Mesodermal cell (in vitro differentiated cells): ENCODE results near the gene BCCIP. TPM values are rescaled to one million over a fixed set of nuclear protein-coding genes. Genes with fewer than 3 reads are reported as not detected.
A peak's percentile ranks its signal among the peaks of the same experiment; 100 is the strongest.

Experiments
- H3K27ac ChIP-seq: 2 replicates; pipeline ENCODE4 v1.7.0; 2013; ENCODE audit warnings: mild to moderate bottlenecking, low read depth, low read length, moderate library complexity; ENCODE audit not compliant: severe bottlenecking
- H3K36me3 ChIP-seq: 2 replicates; pipeline ENCODE4 v1.7.1; 2013; ENCODE audit warnings: mild to moderate bottlenecking, low read length, moderate library complexity; ENCODE audit not compliant: control insufficient read depth, insufficient read depth
- H3K4me1 ChIP-seq: one replicate; pipeline ENCODE4 v1.7.1; 2013; ENCODE audit warnings: mild to moderate bottlenecking, low read length; ENCODE audit not compliant: insufficient read depth, control insufficient read depth, poor library complexity, severe bottlenecking
- H3K4me3 ChIP-seq: 2 replicates; pipeline ENCODE4 v1.7.0; 2013; ENCODE audit warnings: low read length, control low read depth, mild to moderate bottlenecking; ENCODE audit not compliant: insufficient read depth, poor library complexity, severe bottlenecking; ENCODE audit errors: extremely low read depth
- H3K9me3 ChIP-seq: 2 replicates; pipeline ENCODE4 v1.7.1; 2013; ENCODE audit warnings: mild to moderate bottlenecking, low read length, moderate library complexity; ENCODE audit not compliant: control insufficient read depth
- WGBS, 2 experiments: methylation state at CpG; one replicate each; pipeline ENCODE4 v1.1.5; 2013; ENCODE audit warnings: missing lambda C conversion rate in 2 of 2; ENCODE audit not compliant: insufficient coverage in 2 of 2; 5-methylcytosine and 5-hydroxymethylcytosine counted together
- polyA plus RNA-seq, 2 experiments: library from polyadenylated mRNA; stranded (reverse); fragments of 50-300 nt; gene quantifications; one replicate each; pipeline ENCODE4 v1.2.3, GENCODE V29; 2013

Gene BCCIP
- polyA plus RNA-seq (2013, experiment 1 of 2) = 60.8 TPM
- polyA plus RNA-seq (2013, experiment 2 of 2) = 72.0 TPM

DNA sequence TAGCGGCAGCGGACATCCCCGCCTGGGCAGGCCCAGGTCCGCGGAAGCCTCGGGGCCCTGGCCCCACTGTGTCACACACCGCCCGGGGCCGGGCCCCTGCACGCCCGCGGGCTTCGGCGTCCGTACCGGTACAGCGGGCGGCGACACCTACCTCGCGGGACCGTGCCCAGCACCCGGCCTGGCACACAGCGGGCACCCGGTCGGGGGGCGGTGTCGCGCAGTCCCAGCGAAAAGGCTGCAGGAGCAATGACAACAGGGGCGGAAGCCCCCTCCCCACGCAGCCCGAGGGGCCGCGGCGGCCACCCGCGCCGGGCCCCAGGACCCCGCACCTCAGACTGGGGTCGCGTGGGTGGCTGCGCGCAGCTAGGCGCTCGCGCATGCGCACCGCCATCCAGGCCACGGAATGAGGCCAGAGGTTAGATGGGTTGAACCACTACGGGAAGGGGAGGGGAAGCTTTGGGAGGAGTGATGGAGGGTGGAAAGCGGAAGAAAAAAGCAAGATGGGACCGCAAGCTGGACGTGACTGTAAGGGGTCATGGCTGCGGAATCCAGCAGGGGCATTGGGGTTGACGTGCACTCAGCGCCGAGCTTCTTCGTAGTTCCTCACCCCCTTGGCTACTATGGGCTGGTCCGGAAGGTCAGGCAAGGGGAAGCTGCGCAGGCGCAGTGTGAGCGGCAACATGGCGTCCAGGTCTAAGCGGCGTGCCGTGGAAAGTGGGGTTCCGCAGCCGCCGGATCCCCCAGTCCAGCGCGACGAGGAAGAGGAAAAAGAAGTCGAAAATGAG, at the start of gene BCCIP, which contains the start of gene UROS:
Gene BCCIP, plus strand, starts transcription at position 669 of the 785 bp plus-strand sequence. Its CDS starts 12 bp downstream, at position 681.
Gene UROS, minus strand, starts transcription at position 381 of the 785 bp plus-strand sequence. CDS start 6,759 bp downstream, outside the sequence.
- Histone ChIP-seq H3K36me3 (peaks cover 26% of the 10 kb centered on the region), H3K27ac (peak within 1 kb of the TSS; percentile 99), H3K4me3 (peak within 1 kb of the TSS; percentile 85), H3K9me3 (no peaks in the 10 kb centered on the region), H3K4me1 (peaks cover 5% of the 10 kb centered on the region)
- 0% methylated on average over 60 to 71 of the region's 74 CpGs for WGBS, 2 experiments

DNA sequence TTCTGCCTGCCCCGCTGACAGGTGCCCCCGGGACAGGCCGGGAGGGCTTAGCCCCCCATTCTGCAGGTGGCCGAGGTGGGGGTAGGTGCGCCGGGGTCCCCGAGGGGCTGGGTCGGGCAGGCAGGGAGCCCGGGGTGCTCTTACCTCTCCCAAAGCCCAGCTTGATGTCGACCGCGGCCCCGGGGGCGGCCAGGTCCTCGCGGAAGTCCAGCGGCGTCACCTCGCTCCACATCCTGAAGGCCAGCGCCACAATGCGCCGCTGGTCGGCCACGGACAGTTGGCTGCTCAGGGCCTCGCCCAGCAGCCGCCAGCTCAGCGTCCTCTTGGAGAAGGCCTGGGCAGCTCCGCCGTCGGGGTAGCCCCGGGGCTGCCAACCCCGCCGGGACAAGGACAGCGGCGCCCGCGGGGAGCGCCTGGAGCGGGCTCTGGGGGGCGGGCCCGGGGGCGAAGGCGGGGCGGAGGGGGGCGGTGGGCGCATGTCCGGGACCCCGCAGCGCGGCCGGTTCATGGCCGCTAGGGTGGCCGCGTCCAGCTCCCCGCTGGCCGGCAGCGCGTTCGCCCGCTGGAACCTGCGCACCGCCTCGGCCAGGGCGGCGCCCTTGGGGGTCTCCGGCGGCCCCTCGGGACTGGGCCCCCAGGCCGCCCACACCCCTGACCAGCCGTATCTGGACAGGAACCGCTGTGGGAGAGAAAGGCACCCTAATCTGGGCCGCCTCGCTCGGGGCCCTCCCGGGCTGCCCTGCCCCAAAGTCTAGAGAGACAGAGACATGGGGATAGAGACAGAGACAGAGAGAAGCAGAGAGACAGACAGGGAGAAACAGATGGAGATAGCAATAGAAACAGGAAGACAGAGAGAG, 49.4 kb upstream of the BCCIP start:
- Histone ChIP-seq H3K4me1 (no peaks in the 10 kb centered on the region), H3K27ac (no peak overlapping the region), H3K36me3 (no peaks in the 10 kb centered on the region), H3K9me3 (no peaks in the 10 kb centered on the region), H3K4me3 (no peak overlapping the region)
- WGBS, 2 experiments = 93 to 95% methylated on average over 53 to 73 of the region's 75 CpGs

DNA sequence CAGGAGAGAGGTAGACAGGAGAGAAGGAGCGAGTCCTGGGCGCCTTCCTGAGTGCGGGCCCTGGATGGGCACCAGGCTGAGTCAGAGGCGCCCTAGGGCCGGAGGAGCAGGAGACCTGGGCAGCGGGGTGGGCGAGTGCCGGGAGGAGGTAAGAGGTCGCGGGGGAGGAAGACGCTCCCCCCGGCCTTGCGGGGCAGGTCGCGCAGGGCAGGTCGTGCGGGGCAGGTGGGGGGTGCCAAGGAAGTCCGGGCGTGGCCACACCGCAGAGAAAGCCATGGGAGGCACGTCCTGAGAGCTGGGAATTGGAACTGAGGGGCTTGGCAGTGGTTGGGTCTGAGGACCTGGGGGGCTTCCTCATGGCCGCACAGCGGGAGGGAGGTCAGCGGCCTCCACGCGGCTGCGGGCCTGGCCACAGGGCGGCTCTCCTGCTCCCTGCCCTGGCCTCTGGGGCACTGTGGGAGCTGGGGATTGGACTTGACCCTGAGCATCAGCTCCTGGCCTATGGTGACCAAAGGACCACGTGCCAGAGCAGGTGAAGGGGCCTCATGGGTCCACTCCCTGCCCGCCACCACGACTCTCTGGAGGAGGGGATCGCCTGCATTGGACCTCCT, 48.7 kb upstream of the BCCIP start:
- H3K27ac ChIP-seq = no peak overlapping the region
- no peaks in the 10 kb centered on the region for H3K36me3 ChIP-seq
- H3K4me1 ChIP-seq = no peaks in the 10 kb centered on the region
- 93% methylated on average over 30 to 31 of the region's 32 CpGs for WGBS, 2 experiments
- H3K4me3 ChIP-seq = no peak overlapping the region
- H3K9me3 ChIP-seq = no peaks in the 10 kb centered on the region

DNA sequence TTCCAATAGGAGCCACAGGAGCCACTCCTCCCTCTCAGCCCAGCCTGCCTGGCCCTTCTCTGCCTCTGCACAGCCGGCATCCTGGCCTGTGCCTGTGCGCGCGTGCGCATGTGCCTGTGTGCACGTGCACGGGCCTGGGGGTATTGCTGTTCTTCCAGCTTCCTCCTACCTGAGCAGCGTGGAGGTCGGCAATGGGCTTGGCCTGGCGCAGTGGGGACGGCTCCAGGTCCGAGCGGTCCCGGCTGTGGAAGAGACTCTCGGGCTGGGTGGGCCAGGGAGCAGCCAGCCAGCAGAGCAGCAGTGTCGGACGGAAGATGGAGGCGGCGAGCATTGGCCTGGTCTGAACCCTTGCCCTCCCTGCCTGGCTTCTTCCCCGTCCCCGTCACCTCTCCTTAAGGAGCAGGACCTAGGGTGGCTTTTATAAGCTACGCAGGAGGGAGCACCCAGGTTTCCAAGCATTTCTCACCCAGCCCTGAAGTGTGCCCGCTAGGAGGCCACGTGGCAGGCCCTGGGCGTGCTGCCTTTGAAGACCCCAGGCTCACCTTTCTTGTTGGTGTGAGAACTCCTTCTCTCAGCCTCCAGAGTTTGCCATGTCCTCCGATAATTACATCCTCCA, 47.7 kb upstream of the BCCIP start, which contains the start of gene MMP21:
Gene MMP21, minus strand, starts transcription at position 331 of the 616 bp plus-strand sequence. Its CDS starts 0 bp downstream, at position 331.
- H3K4me3 ChIP-seq = no peak within 1 kb of the TSS
- no peaks in the 10 kb centered on the region for H3K4me1 ChIP-seq
- 96 to 98% methylated on average over 19 to 23 of the region's 26 CpGs for WGBS, 2 experiments
- no peaks in the 10 kb centered on the region for H3K36me3 ChIP-seq
- H3K27ac ChIP-seq = no peak within 1 kb of the TSS
- H3K9me3 ChIP-seq = no peaks in the 10 kb centered on the region

DNA sequence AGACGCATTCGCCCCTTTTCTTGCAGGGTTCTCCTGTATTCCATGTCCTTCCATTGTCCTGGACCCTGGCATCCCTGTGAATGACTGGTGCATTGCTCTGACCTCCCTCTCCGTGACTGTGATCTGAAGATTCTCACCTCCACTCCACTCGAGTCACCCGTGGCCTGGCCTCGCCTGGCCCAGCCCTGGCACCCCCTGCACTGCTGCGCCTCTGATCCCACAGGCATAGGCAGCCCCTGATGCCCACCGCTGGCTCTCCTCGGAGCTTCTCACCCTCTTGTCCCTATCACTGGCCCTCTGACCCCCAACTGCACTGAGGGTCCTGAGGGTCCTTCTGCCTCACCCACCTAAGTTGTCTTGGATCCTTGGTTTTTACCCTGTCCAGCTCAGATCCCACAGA, 45.5 kb upstream of the BCCIP start:
- WGBS, 2 experiments = 98% methylated on average over 7 to 9 of the region's 9 CpGs
- Histone ChIP-seq H3K4me1 (peaks cover 9% of the 10 kb centered on the region), H3K4me3 (no peak overlapping the region)

DNA sequence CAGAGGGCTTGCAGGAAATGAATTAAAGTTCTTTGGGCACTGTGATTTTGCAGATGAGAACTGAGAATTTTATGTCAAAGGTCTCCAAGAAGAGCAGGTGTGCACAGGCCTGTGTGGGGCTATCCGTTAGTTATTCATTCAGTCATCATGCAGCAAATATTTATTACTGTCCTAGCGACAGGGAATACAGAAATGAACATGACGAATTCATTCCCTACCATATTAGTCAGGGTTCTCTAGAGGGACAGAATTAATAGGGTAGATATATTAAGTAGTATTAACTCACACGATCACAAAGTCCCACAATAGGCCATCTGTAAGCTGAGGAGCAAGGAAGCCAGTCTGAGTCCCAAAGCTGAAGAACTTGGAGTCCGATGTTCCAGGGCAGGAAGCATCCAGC, 44.8 kb upstream of the BCCIP start:
- peaks cover 11% of the 10 kb centered on the region for H3K4me1 ChIP-seq
- no peak overlapping the region for H3K27ac ChIP-seq
- WGBS, 2 experiments = 86 to 92% methylated on average over 1 to 2 of the region's 5 CpGs
- H3K4me3 ChIP-seq = no peak overlapping the region
- no peaks in the 10 kb centered on the region for H3K9me3 ChIP-seq
- H3K36me3 ChIP-seq = no peaks in the 10 kb centered on the region

More for the DNA sequence above, 45.5 kb upstream of the BCCIP start:
- Histone ChIP-seq H3K36me3 (no peaks in the 10 kb centered on the region), H3K9me3 (no peaks in the 10 kb centered on the region), H3K27ac (no peak overlapping the region)

DNA sequence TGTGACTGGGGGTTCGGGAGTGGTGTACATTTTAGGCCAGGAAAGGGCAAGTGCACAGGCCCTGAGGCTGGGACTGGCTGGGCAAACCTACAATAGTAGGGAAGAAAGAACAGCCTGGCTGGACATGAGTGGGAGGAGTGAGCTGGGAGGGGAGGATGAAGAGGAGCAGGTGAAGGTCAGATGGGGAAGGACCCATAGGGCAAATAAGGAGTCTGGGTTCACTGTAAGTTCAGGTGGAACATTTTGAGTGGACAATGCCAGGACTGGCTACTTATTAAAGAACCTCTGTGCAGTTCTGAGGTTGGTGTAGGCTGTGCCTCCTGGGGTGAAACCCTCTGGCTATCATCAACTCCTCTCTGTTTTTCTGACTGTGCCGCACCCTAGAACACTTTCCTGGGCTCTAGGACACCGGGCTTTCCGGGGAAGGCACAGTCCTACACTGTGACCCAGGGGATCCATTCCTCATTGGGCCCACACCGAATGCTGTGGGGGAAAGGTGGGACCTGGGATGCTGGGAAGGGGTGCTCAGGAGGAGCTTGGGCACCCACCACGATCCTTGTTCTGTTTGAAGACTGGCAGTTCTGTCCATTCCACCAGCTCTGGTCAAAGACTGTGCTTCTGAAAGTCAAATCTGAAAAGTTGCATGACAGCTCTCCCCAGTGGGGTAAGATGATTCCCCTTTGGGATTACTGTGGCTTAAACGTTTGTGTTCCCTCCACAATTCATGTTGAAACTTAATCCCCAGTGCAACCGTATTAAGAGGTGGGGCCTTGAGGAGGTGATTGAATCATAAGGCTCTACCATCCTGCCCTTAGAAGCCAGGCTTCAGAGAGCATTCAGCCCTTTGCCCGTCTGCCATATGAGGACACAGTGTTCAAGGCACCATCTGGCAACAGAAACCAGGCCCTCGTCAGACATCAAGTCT, 43.7 kb upstream of the BCCIP start:
- Histone ChIP-seq H3K36me3 (no peaks in the 10 kb centered on the region), H3K4me3 (no peak overlapping the region), H3K27ac (no peak overlapping the region), H3K4me1 (peaks cover 11% of the 10 kb centered on the region), H3K9me3 (no peaks in the 10 kb centered on the region)
- WGBS, 2 experiments = 74 to 75% methylated on average over 5 to 6 of the region's 10 CpGs

DNA sequence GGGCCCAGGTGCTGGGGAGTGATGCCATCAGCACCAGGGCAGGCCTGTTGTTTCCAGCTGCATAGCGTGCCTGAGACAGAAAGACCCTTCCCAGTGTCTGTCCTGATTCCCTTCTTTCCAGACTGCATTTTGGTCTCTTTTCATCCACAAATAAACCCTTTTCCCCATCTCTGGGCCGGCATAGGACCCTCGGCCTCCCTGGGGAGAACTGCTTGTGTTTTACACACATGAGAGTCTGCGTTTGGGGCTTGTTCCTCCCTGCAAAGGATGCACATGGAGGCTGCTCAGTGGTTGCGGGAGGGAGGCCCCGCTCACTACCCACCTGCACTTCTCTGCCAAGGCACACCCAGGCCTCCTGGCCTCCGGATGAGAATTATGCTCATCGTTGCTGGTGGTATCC, 42.0 kb upstream of the BCCIP start:
- H3K36me3 ChIP-seq = no peaks in the 10 kb centered on the region
- H3K4me1 ChIP-seq = peaks cover 11% of the 10 kb centered on the region
- H3K27ac ChIP-seq = no peak overlapping the region
- WGBS, 2 experiments = 95% methylated on average over 8 of the region's 8 CpGs
- no peak overlapping the region for H3K4me3 ChIP-seq
- no peaks in the 10 kb centered on the region for H3K9me3 ChIP-seq

DNA sequence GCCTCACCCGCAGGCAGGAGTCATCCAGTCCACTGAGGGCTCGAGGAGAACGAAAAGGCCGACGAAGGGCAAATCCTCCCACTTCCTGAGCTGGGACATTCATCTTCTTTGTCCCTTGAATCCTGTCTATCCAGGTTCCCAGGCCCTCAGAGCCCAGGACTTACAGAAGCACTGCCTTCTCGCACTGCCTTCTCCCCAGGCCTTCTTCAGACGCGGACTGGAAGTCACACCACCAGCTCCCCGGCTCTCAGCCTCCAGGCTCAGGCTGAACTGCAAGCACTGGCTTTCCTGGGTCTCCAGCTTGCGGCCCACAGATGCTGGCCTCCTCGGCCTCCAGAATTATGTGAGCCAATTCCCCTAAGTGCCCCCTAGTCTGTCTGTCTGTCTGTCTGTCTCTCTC, 41.3 kb upstream of the BCCIP start:
- Histone ChIP-seq H3K27ac (peak overlapping the region; percentile 64), H3K9me3 (no peaks in the 10 kb centered on the region), H3K4me1 (peaks cover 11% of the 10 kb centered on the region), H3K36me3 (no peaks in the 10 kb centered on the region), H3K4me3 (no peak overlapping the region)
- WGBS, 2 experiments = 88% methylated on average over 5 to 11 of the region's 11 CpGs
